DND-41 (cell line): ENCODE data around the gene NBAS.

Experiments used
- CTCF ChIP-seq: IDR thresholded peaks from 2 replicates; pipeline ENCODE4 v1.5.1; 2012; ENCODE audit warnings: borderline replicate concordance, low read length, moderate library complexity, mild to moderate bottlenecking; ENCODE audit not compliant: poor library complexity, severe bottlenecking; ENCODE audit errors: extremely low read depth
- EZH2 ChIP-seq: IDR thresholded peaks from 3 replicates; pipeline ENCODE4 v1.6.1; 2012; ENCODE audit warnings: borderline replicate concordance, low read depth, mild to moderate bottlenecking, moderate library complexity, low read length, inconsistent platforms; ENCODE audit not compliant: severe bottlenecking

GRCh38 chr2:15273452-15273851 lies 287.7 kb downstream of the NBAS start:
- no peak for TF ChIP-seq EZH2
- TF ChIP-seq CTCF: no peak
